Activated naive CD8-positive, alpha-beta T cell (primary cell): ENCODE data around the gene KRT7.
"Not testable (repeated sequence)": the region's sequence is repeated elsewhere in the genome, so short reads cannot be mapped to it uniquely, and the experiment has no call there.

Experiments
- H3K27ac Mint-ChIP-seq: one replicate; pipeline ENCODE4 v1.8.0; 2021; ENCODE audit warnings: mixed read lengths
- H3K27me3 Mint-ChIP-seq: one replicate; pipeline ENCODE4 v1.8.0; 2021; ENCODE audit warnings: mixed read lengths
- H3K36me3 Mint-ChIP-seq: one replicate; pipeline ENCODE4 v1.8.0; 2021; ENCODE audit warnings: mixed read lengths
- H3K4me1 Mint-ChIP-seq: one replicate; pipeline ENCODE4 v1.8.0; 2021; ENCODE audit warnings: low read depth, mixed read lengths
- H3K4me3 Mint-ChIP-seq: one replicate; pipeline ENCODE4 v1.8.0; 2021; ENCODE audit warnings: mild to moderate bottlenecking, mixed read lengths
- H3K9me3 Mint-ChIP-seq: one replicate; pipeline ENCODE4 v1.8.0; 2021; ENCODE audit warnings: low read depth, mixed read lengths

KRT7 gene

DNA sequence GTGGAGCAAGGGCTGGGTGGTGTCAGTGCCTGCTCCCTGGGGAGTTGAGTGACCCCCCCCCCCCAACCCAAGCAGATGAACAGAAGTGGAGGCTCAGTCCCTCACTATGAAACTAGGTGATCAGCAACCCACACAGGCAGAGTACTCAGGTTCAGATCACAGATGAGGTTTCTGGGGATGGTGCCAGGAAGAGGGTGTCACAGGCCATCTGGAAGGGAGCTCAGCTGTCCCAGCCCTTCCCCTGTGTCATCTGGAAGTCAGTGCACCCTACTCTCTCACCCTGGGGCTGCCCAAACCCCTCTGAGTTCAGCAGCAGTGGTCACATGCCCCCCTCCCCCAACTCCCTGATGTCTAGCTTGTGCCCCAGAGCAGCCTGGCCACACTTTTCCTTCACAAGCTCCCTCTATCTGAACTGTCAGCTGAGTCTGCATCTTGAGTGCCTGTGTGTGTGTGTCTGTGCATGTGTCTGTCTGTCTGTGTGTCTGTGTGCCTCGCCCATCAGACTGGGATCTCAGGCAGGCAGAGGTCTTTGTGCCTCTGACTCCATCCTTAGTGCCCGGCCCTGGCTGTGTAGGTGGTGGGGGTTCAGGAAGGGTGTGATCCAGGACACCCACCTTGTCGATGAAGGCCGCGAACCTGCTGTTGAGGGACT, 57.6 kb downstream of the KRT7 start:
- not testable (repeated sequence) for H3K27me3 Mint-ChIP-seq, H3K4me3 Mint-ChIP-seq, H3K9me3 Mint-ChIP-seq, H3K4me1 Mint-ChIP-seq, H3K36me3 Mint-ChIP-seq, H3K27ac Mint-ChIP-seq

DNA sequence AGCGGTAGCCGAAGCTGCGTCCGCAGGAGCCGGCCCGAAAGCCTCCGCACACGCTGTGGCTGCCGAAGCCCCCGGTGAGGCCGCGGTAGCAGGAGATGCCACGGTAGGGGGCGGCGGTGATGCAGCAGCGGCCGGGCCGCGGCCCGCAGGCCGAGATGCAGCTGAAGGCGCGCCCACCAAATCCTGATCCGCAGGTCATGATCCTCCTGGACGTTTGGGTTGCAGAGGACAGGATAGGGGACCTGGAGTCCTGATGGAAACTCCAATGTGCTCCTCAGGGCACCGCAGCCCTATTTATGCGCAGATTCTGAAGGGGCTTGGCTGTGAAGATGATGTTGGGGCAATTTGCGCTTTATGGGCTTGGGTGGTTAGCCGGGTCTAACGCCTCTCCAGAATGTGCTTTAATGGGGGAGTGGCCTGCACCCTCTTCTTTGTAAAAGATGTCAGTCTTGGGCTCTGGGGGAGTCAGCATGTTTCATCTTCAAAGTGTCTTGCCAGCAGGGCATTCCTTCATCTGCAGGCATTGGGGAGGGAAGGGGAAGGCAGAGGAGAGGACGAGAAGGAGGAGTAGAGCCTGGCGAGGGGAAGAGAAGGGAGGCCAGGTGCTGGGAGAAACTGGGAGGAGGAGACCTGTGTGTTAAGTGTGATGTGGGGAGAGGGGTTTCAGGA, 58.4 kb downstream of the KRT7 start, which contains the start of gene KRT81:
Gene KRT81, minus strand, starts transcription at position 268 of the 669 bp plus-strand sequence. Its CDS starts 69 bp downstream, at position 199.
- peaks cover 3% of the 10 kb centered on the region for H3K27me3 Mint-ChIP-seq
- H3K4me3 Mint-ChIP-seq, result no peak within 1 kb of the TSS
- no peaks in the 10 kb centered on the region for H3K9me3 Mint-ChIP-seq

DNA sequence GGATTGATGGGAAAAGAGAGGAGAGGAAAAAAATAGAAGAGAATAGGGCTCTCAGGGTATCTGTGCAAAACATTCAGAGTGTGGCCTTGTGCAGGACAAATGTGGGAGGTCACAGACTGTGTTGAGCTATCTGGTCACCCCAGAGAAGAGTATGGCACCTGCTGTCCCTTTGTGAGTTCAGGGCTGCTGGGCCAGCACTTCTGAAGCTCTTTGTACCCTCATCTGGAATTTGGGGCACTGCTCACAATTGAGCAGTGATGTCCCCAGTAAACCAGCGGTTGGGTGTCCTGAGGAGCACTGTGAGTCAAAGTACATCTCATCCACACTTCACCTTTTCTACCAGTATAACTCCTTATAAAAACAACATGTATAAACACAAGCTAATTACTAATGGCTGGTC, 60.9 kb downstream of the KRT7 start:
- Mint-ChIP-seq H3K4me3 (no peak overlapping the region), H3K9me3 (no peaks in the 10 kb centered on the region), H3K4me1 (no peaks in the 10 kb centered on the region), H3K27me3 (peaks cover 7% of the 10 kb centered on the region), H3K36me3 (no peaks in the 10 kb centered on the region), H3K27ac (no peak overlapping the region)

More for the DNA sequence above, 58.4 kb downstream of the KRT7 start, which contains the start of gene KRT81:
- Mint-ChIP-seq H3K36me3 (no peaks in the 10 kb centered on the region), H3K4me1 (peaks cover 5% of the 10 kb centered on the region), H3K27ac (no peak within 1 kb of the TSS)

DNA sequence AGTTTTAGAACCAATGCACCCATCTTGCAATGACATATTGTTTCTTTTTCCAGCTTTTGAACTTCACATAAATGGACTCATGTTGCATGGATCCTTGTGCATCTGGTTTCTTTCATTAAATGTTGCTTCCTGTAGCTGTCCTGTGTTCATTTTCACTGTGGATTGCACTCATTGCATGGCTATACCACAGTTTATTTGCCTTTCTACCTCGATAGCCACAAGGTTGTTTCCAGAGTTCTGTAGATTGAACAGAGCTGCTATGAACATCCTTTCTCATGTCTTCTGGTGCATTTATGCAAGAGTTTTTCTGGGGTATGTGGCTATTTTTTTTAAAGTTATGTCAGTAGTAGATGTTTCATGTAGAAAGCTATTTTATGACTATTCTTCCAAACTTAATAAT, 61.8 kb downstream of the KRT7 start:
- H3K36me3 Mint-ChIP-seq, result no peaks in the 10 kb centered on the region
- H3K27me3 Mint-ChIP-seq, result peaks cover 7% of the 10 kb centered on the region
- no peak overlapping the region for H3K4me3 Mint-ChIP-seq
- H3K4me1 Mint-ChIP-seq, result no peaks in the 10 kb centered on the region
- no peak overlapping the region for H3K27ac Mint-ChIP-seq
- H3K9me3 Mint-ChIP-seq, result no peaks in the 10 kb centered on the region

DNA sequence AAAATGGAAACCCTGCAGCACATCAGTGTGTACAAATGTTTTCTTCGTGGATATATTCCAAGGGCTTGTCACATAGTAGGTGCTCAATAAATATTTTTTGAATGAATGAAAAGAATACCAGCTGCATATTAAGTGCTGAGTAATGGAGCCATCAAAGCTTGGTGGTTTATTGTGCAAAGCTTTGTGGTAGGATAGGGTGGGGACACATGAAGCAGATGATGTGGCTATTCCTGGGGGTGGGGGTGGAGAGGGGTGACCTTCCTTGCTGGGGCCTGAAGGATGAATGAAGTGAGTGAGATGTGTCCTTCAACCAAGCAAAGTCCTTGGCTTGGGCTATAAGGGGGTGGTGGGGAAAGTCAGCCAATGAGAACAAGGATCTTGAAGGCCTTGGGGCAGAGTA, 62.6 kb downstream of the KRT7 start:
- no peak overlapping the region for H3K27ac Mint-ChIP-seq
- H3K36me3 Mint-ChIP-seq, result no peaks in the 10 kb centered on the region
- H3K27me3 Mint-ChIP-seq, result peaks cover 7% of the 10 kb centered on the region
- no peaks in the 10 kb centered on the region for H3K9me3 Mint-ChIP-seq
- H3K4me3 Mint-ChIP-seq, result no peak overlapping the region
- H3K4me1 Mint-ChIP-seq, result no peaks in the 10 kb centered on the region

DNA sequence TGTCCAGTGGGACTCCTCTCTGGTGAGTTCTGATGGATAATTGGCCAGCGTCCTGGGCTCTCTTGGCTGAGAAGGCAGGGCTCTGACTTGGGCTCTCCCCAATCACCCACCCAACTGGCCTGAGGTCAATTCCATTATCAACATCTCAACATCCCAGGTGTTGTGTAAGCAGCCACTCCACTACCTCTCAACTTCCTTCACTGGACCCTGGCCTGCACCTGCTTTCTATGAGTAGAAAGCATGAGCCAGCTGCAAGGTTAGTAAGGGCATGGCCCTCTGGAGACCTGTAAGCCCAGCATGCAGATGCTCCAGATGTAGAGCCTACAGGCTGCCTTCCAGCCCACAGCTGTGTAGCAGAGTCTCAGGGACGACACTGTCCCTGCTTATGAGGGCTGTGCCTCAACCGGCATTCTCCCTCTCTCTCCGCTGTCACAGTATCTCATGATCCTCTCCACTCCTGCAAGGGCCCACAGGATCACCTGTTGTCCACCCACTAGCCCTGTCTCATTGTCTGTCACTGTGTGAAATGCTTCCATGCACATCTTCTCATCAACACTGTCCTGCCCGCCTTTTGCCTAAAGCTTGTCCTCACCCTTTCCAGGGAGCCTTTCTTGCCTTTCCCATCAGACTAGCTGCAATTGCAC, 63.7 kb downstream of the KRT7 start:
- H3K27me3 Mint-ChIP-seq, result peaks cover 7% of the 10 kb centered on the region
- no peak overlapping the region for H3K4me3 Mint-ChIP-seq
- H3K36me3 Mint-ChIP-seq, result no peaks in the 10 kb centered on the region
- H3K27ac Mint-ChIP-seq, result no peak overlapping the region
- H3K4me1 Mint-ChIP-seq, result no peaks in the 10 kb centered on the region
- H3K9me3 Mint-ChIP-seq, result no peaks in the 10 kb centered on the region
